DND-41 (cell line): ENCODE results near the gene JUP.

Experiments used
- ATAC-seq: fragments of 200-7000 bp; cut with Tn5 transposase; 3 replicates; pipeline ENCODE4 v1.9.1; 2021; ENCODE audit warnings: low read depth; ENCODE audit not compliant: insufficient read depth
- DNase-seq: peaks from one replicate; pipeline ENCODE4 v3.0.0-alpha.2; 2020
- H2AFZ ChIP-seq: 2 replicates; pipeline ENCODE4 v1.6.0; 2012; ENCODE audit warnings: low read depth, low read length
- H3K27ac ChIP-seq: 2 replicates; pipeline ENCODE4 v1.5.1; 2012; ENCODE audit warnings: low read length, inconsistent platforms
- H3K27me3 ChIP-seq: fragments of 200-600 bp; sonication (generic); 2 replicates; pipeline ENCODE4 v1.6.0; 2012; ENCODE audit warnings: low read length, mild to moderate bottlenecking, inconsistent platforms; ENCODE audit not compliant: insufficient read depth, poor library complexity
- H3K36me3 ChIP-seq: 2 replicates; pipeline ENCODE4 v1.5.1; 2012; ENCODE audit warnings: low read length, inconsistent platforms; ENCODE audit not compliant: insufficient read depth
- H3K4me1 ChIP-seq: 2 replicates; pipeline ENCODE4 v1.5.1; 2012; ENCODE audit warnings: mild to moderate bottlenecking, low read length; ENCODE audit not compliant: insufficient read depth
- H3K4me2 ChIP-seq: 2 replicates; pipeline ENCODE4 v1.6.0; 2012; ENCODE audit warnings: mild to moderate bottlenecking, moderate library complexity, low read length, inconsistent platforms; ENCODE audit not compliant: insufficient read depth
- H3K4me3 ChIP-seq, 2 experiments: fragments of 200-600 bp in 1 of 2; shearing (Covaris generic) in 1 of 2; 2 replicates each; pipeline ENCODE4 v1.5.1; 2012 to 2016; ENCODE audit warnings: inconsistent platforms in 2 of 2, low read length in 2 of 2, mild to moderate bottlenecking in 2 of 2, low read depth in 1 of 2, moderate library complexity in 1 of 2
- H3K79me2 ChIP-seq: 2 replicates; pipeline ENCODE4 v1.6.0; 2012; ENCODE audit warnings: low read length, inconsistent platforms; ENCODE audit not compliant: insufficient read depth
- H3K9ac ChIP-seq: 2 replicates; pipeline ENCODE4 v1.6.0; 2012; ENCODE audit warnings: low read depth, mild to moderate bottlenecking, inconsistent platforms, low read length, moderate library complexity
- H3K9me3 ChIP-seq: 2 replicates; pipeline ENCODE4 v1.5.1; 2012; ENCODE audit warnings: low read length, moderate library complexity, mild to moderate bottlenecking, inconsistent platforms; ENCODE audit not compliant: insufficient read depth, severe bottlenecking
- H4K20me1 ChIP-seq: 2 replicates; pipeline ENCODE4 v1.6.0; 2012; ENCODE audit warnings: low read length; ENCODE audit not compliant: insufficient read depth
- CTCF ChIP-seq: IDR thresholded peaks from 2 replicates; pipeline ENCODE4 v1.5.1; 2012; ENCODE audit warnings: borderline replicate concordance, low read length, moderate library complexity, mild to moderate bottlenecking; ENCODE audit not compliant: poor library complexity, severe bottlenecking; ENCODE audit errors: extremely low read depth
- EZH2 ChIP-seq: IDR thresholded peaks from 3 replicates; pipeline ENCODE4 v1.6.1; 2012; ENCODE audit warnings: borderline replicate concordance, low read depth, mild to moderate bottlenecking, moderate library complexity, low read length, inconsistent platforms; ENCODE audit not compliant: severe bottlenecking

JUP gene

GRCh38 chr17:41769346-41769862 lies 17.1 kb downstream of the JUP start:
- no peaks in the 10 kb centered on the region for H3K79me2 ChIP-seq
- no peak overlapping the region for H3K27ac ChIP-seq
- no peaks in the 10 kb centered on the region for H3K9me3 ChIP-seq
- no peaks in the 10 kb centered on the region for H4K20me1 ChIP-seq
- H3K27me3 ChIP-seq, result no peaks in the 10 kb centered on the region
- H3K36me3 ChIP-seq, result no peaks in the 10 kb centered on the region
- DNase-seq (no peak), ATAC-seq (no peak)
- no peak overlapping the region for H3K4me3 ChIP-seq
- no peaks in the 10 kb centered on the region for H3K4me1 ChIP-seq
- no peak overlapping the region for H2AFZ ChIP-seq
- no peak overlapping the region for H3K4me2 ChIP-seq
- H3K9ac ChIP-seq, result no peak overlapping the region
- TF ChIP-seq EZH2 (no peak), CTCF (no peak)

- DNase-seq (no peak), ATAC-seq (no peak)
- Histone ChIP-seq H2AFZ (no peak overlapping the region), H4K20me1 (no peaks in the 10 kb centered on the region), H3K4me2 (no peak overlapping the region), H3K4me3 (no peak overlapping the region), H3K4me1 (no peaks in the 10 kb centered on the region), H3K27me3 (no peaks in the 10 kb centered on the region), H3K9ac (no peak overlapping the region), H3K79me2 (no peaks in the 10 kb centered on the region), H3K9me3 (no peaks in the 10 kb centered on the region), H3K36me3 (no peaks in the 10 kb centered on the region), H3K27ac (no peak overlapping the region)
- TF ChIP-seq EZH2 (no peak), CTCF (no peak)
Observed at GRCh38 chr17:41768682-41769288, 17.7 kb downstream of the JUP start.

GRCh38 chr17:41767324-41768042 lies 19.0 kb downstream of the JUP start:
- no peak for ATAC-seq
- Histone ChIP-seq H3K27me3 (no peaks in the 10 kb centered on the region), H3K9me3 (no peaks in the 10 kb centered on the region), H3K4me1 (no peaks in the 10 kb centered on the region), H3K79me2 (no peaks in the 10 kb centered on the region), H4K20me1 (no peaks in the 10 kb centered on the region), H3K4me3 (no peak overlapping the region), H3K36me3 (no peaks in the 10 kb centered on the region), H2AFZ (no peak overlapping the region), H3K27ac (no peak overlapping the region), H3K4me2 (no peak overlapping the region), H3K9ac (no peak overlapping the region)
- no peak for DNase-seq
- no peak for TF ChIP-seq EZH2
- no peak for TF ChIP-seq CTCF
